GM10266 (cell line): ENCODE measurements around the gene C16orf90.

Experiments
- DNase-seq: peaks from one replicate; pipeline ENCODE4 v3.0.0; 2012; ENCODE audit errors: extremely low spot score
- CTCF ChIP-seq: IDR thresholded peaks from 2 replicates; pipeline ENCODE4 v1.5.1; 2012; ENCODE audit warnings: mild to moderate bottlenecking, low read depth; ENCODE audit not compliant: control insufficient read depth, insufficient read depth; ENCODE audit errors: missing control alignments

Gene C16orf90

GRCh38 chr16:3498988-3499387 is 3.7 kb upstream of the C16orf90 start:
- no peak for DNase-seq
- no peak for TF ChIP-seq CTCF

GRCh38 chr16:3497771-3498170 is 2.5 kb upstream of the C16orf90 start:
- no peak for TF ChIP-seq CTCF
- no peak for DNase-seq

- no peak for TF ChIP-seq CTCF
- no peak for DNase-seq
Observed at GRCh38 chr16:3496386-3496785, 1.1 kb upstream of the C16orf90 start.

DNA sequence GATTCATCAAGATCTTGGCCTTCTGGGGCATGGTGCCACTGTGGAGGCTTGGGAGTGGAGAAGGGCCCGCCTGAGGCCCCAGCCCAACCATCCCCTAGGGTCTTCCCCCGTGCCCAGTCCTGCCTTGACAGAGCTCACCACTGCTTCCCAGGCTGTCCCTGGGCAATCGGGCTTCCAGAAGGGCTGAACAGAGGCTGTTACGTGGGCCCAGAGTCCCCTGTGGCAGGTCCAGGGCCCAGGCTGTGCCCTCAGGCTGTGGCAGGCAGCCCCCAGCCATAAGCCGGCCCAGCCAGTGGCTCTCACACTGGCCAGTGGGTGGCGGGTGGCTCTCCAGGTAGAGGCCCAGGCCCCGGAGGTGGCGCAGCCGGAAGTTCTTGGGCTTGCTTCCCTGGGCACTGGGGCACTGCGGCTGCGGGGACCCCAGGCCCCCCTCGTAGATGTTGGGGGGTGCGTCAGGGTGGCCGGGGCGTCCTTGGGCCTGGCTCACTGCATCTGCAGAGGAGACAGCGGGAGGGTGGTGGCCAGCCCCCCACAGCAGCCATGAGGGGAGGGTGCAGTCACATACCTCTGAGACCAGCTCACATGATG is 809 bp downstream of the C16orf90 start:
- no peak for DNase-seq
- no peak for TF ChIP-seq CTCF

DNA sequence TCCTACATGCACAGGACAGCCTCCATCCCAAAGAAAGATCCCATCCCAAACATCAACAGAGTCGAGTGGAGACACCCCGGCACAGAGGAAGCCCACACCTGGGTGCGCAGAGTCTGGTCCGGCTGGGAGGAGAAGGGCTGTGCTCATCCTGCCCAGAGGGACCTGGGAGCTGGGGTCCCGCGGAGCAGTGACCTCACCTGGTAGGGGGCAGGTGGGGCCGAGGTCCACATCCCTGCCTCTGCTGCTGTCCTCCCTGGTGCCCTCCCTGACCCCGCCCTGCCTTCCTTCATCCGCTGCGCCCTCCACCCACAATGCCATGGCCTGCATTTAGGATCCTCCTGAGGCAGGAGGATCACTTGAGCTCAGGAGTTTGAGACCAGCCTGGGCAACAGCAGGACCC is 2.9 kb downstream of the C16orf90 start:
- no peak for TF ChIP-seq CTCF
- DNase-seq: no peak

DNA sequence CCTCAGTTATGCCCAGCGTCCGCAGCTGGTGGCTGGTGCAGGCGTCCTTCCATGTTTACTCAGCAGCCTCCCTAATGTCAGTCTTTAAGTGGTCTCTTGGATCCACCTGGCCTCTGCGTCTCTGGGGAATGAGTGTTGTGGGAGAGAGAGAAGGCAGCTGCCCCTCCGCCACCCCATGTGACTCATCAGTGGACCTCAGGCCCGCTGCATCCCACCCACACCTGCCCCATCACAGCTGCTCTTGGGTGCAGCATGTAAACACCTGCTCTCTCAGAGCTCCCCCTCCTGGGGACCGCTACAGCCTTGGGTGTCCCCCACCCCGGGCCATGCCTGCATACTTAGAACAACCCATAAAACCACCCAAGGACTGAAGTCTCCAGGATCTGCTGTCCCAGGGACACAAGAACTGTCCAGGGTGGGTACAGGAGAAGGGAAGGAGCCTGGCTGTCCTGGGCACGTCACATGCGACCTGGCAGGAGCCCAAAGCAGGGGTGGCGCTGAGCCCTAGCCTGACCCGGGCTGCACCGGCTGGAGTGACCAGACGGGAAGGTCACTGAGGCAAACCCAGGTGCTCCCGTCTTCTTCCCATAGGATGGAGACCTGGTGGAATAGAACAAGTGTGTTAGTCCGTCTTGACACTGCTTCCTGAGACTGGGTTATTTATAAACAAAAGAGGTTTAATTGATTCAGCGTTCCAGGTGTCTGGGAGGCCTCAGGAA is 4.2 kb downstream of the C16orf90 start:
- TF ChIP-seq CTCF: peak; percentile 26
- peak; percentile 66 for DNase-seq

- DNase-seq: no peak
- TF ChIP-seq CTCF: no peak
Observed at GRCh38 chr16:3488801-3489200, 6.5 kb downstream of the C16orf90 start.
